Astrocyte (in vitro differentiated cells and primary cell): ENCODE measurements around the gene HNRNPDL. TPM values are rescaled to one million over a fixed set of nuclear protein-coding genes. Genes with fewer than 3 reads are reported as not detected.
"Not testable (repeated sequence)": the region's sequence is repeated elsewhere in the genome, so short reads cannot be mapped to it uniquely, and the experiment has no call there.

ENCODE experiments used
- DNase-seq: peaks from one replicate; pipeline ENCODE4 v3.0.0-alpha.2; 2010; ENCODE audit warnings: low read depth
- FAIRE-seq: peaks from 2 replicates; lab custom pipeline; 2011; peaks lifted over from hg19 to GRCh38; lab: Jason Lieb, UNC
- H2AFZ ChIP-seq: 2 replicates; pipeline ENCODE4 v1.6.0; 2012; ENCODE audit warnings: low read depth, low read length, inconsistent platforms
- H3K27ac ChIP-seq: 2 replicates; pipeline ENCODE4 v1.5.1; 2011; ENCODE audit warnings: low read depth, low read length, inconsistent platforms
- H3K27me3 ChIP-seq: 2 replicates; pipeline ENCODE4 v1.6.0; 2011; ENCODE audit warnings: low read length, inconsistent platforms; ENCODE audit not compliant: insufficient read depth
- H3K36me3 ChIP-seq: 2 replicates; pipeline ENCODE4 v1.5.1; 2011; ENCODE audit warnings: low read length, inconsistent platforms; ENCODE audit not compliant: insufficient read depth
- H3K4me1 ChIP-seq: 2 replicates; pipeline ENCODE4 v1.5.1; 2011; ENCODE audit warnings: low read length, inconsistent platforms; ENCODE audit not compliant: insufficient read depth
- H3K4me2 ChIP-seq: 2 replicates; pipeline ENCODE4 v1.6.0; 2012; ENCODE audit warnings: low read length, inconsistent platforms
- H3K4me3 ChIP-seq: 2 replicates; pipeline ENCODE4 v1.5.1; 2011; ENCODE audit warnings: low read depth, mild to moderate bottlenecking, low read length, inconsistent platforms; ENCODE audit not compliant: insufficient read depth
- H3K79me2 ChIP-seq: 2 replicates; pipeline ENCODE4 v1.6.0; 2012; ENCODE audit warnings: mild to moderate bottlenecking, low read length, inconsistent platforms; ENCODE audit not compliant: insufficient read depth
- H3K9ac ChIP-seq: 2 replicates; pipeline ENCODE4 v1.6.0; 2012; ENCODE audit warnings: mild to moderate bottlenecking, low read length, inconsistent platforms
- H3K9me3 ChIP-seq: 2 replicates; pipeline ENCODE4 v1.5.1; 2012; ENCODE audit warnings: low read depth, mild to moderate bottlenecking, low read length, inconsistent platforms; ENCODE audit not compliant: insufficient read depth
- H4K20me1 ChIP-seq: 2 replicates; pipeline ENCODE4 v1.6.0; 2012; ENCODE audit warnings: low read length, inconsistent platforms; ENCODE audit not compliant: insufficient read depth
- H3K27ac Mint-ChIP-seq: one replicate; pipeline ENCODE4 v1.8.0; 2021; ENCODE audit warnings: mild to moderate bottlenecking, mixed read lengths; ENCODE audit not compliant: unreplicated experiment
- H3K27me3 Mint-ChIP-seq: one replicate; pipeline ENCODE4 v1.8.0; 2021; ENCODE audit warnings: low read depth, mixed read lengths; ENCODE audit not compliant: unreplicated experiment
- H3K36me3 Mint-ChIP-seq: one replicate; pipeline ENCODE4 v1.8.0; 2021; ENCODE audit warnings: low read depth, mixed read lengths; ENCODE audit not compliant: unreplicated experiment
- H3K4me1 Mint-ChIP-seq: one replicate; pipeline ENCODE4 v1.8.0; 2021; ENCODE audit warnings: low read depth, mixed read lengths; ENCODE audit not compliant: unreplicated experiment
- H3K4me3 Mint-ChIP-seq: one replicate; pipeline ENCODE4 v1.8.0; 2021; ENCODE audit warnings: mild to moderate bottlenecking, moderate library complexity, mixed read lengths; ENCODE audit not compliant: unreplicated experiment
- H3K9me3 Mint-ChIP-seq: one replicate; pipeline ENCODE4 v1.8.0; 2021; ENCODE audit warnings: mild to moderate bottlenecking, mixed read lengths; ENCODE audit not compliant: unreplicated experiment
- EZH2 ChIP-seq: IDR thresholded peaks from 2 replicates; pipeline ENCODE4 v1.6.1; 2012; ENCODE audit warnings: mild to moderate bottlenecking, low read length, inconsistent platforms; ENCODE audit not compliant: insufficient read depth
- total RNA-seq: library from RNA; stranded (reverse); gene quantifications from 2 replicates; pipeline ENCODE4 v1.2.1, GENCODE V29; 2021
- TF ChIP-seq, protein P1 (sequence below): IDR thresholded peaks from 2 replicates; pipeline ENCODE4 v1.5.1; 2011; ENCODE audit warnings: low read depth, mild to moderate bottlenecking, inconsistent platforms, low read length, moderate library complexity; ENCODE audit not compliant: insufficient read depth

The HNRNPDL gene
- total RNA-seq, 1 donor from 2014 or later = 220 TPM

DNA sequence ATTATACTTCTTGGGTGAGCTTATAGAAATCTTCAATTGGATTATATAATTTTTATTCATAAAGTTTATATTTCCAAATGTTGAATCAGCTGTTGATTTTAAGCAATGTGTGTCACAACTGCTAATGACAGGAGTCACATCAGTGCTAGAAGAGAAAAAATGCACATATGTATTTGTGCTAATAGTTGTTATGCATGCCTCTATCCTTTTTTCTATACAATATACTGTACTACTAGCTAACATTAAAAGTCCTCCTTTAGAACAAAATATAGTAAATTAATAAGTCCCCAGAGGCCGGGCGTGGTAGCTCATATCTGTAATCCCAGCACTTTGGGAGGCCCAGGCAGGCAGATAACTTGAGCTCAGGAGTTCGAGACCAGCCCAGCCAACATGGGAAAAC is 32.7 kb downstream of the HNRNPDL start:
- H3K9me3 ChIP-seq = no peaks in the 10 kb centered on the region
- no peaks in the 10 kb centered on the region for H3K79me2 ChIP-seq
- DNase-seq = no peak
- no peak overlapping the region for H3K4me3 ChIP-seq
- H3K4me1 ChIP-seq = no peaks in the 10 kb centered on the region
- no peak overlapping the region for H3K27ac ChIP-seq
- no peak for FAIRE-seq
- H3K36me3 ChIP-seq = no peaks in the 10 kb centered on the region
- H2AFZ ChIP-seq = no peak overlapping the region
- Mint-ChIP-seq H3K9me3 (no peaks in the 10 kb centered on the region), H3K27me3 (no peaks in the 10 kb centered on the region), H3K36me3 (no peaks in the 10 kb centered on the region), H3K4me3 (no peak overlapping the region), H3K27ac (no peak overlapping the region), H3K4me1 (no peaks in the 10 kb centered on the region)
- no peaks in the 10 kb centered on the region for H4K20me1 ChIP-seq
- no peaks in the 10 kb centered on the region for H3K27me3 ChIP-seq
- H3K9ac ChIP-seq = no peak overlapping the region
- no peak for TF ChIP-seq EZH2
- TF ChIP-seq, protein P1, sequence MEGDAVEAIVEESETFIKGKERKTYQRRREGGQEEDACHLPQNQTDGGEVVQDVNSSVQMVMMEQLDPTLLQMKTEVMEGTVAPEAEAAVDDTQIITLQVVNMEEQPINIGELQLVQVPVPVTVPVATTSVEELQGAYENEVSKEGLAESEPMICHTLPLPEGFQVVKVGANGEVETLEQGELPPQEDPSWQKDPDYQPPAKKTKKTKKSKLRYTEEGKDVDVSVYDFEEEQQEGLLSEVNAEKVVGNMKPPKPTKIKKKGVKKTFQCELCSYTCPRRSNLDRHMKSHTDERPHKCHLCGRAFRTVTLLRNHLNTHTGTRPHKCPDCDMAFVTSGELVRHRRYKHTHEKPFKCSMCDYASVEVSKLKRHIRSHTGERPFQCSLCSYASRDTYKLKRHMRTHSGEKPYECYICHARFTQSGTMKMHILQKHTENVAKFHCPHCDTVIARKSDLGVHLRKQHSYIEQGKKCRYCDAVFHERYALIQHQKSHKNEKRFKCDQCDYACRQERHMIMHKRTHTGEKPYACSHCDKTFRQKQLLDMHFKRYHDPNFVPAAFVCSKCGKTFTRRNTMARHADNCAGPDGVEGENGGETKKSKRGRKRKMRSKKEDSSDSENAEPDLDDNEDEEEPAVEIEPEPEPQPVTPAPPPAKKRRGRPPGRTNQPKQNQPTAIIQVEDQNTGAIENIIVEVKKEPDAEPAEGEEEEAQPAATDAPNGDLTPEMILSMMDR = no peak
- no peak overlapping the region for H3K4me2 ChIP-seq

- Mint-ChIP-seq H3K27me3 (no peaks in the 10 kb centered on the region), H3K4me3 (no peak overlapping the region), H3K36me3 (no peaks in the 10 kb centered on the region), H3K9me3 (no peaks in the 10 kb centered on the region), H3K27ac (no peak overlapping the region), H3K4me1 (no peaks in the 10 kb centered on the region)
- Histone ChIP-seq H3K79me2 (no peaks in the 10 kb centered on the region), H3K27ac (no peak overlapping the region), H3K36me3 (no peaks in the 10 kb centered on the region), H3K4me2 (no peak overlapping the region), H3K9ac (no peak overlapping the region), H2AFZ (no peak overlapping the region), H3K4me3 (no peak overlapping the region), H4K20me1 (no peaks in the 10 kb centered on the region), H3K9me3 (no peaks in the 10 kb centered on the region), H3K27me3 (no peaks in the 10 kb centered on the region), H3K4me1 (no peaks in the 10 kb centered on the region)
- no peak for FAIRE-seq
- TF ChIP-seq, protein P1 = no peak
- no peak for TF ChIP-seq EZH2
- no peak for DNase-seq
Observed at GRCh38 chr4:82394896-82395295, 35.4 kb downstream of the HNRNPDL start.

DNA sequence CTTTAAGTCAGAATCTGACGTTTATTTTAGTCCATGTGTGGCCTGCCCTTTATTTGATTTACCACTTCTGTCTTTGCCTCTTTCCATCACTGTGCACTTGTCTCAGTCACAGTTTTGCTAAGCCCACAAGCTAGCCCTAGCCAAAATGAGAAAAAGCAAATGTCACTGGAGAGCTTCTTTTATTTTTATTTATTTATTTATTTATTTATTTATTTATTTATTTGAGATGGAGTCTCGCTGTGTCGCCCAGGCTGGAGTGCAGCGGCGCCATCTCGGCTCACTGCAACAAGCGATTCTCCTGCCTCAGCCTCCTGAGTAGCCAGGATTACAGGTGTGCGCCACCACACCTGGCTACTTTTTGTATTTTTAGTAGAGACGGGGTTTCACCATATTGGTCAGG is 40.2 kb downstream of the HNRNPDL start:
- H3K9me3 Mint-ChIP-seq, H3K79me2 ChIP-seq, H3K36me3 ChIP-seq, FAIRE-seq, H3K36me3 Mint-ChIP-seq, H4K20me1 ChIP-seq, H3K27ac ChIP-seq, H3K4me2 ChIP-seq, H2AFZ ChIP-seq, H3K27ac Mint-ChIP-seq, H3K27me3 Mint-ChIP-seq, DNase-seq, H3K9me3 ChIP-seq, H3K4me3 ChIP-seq, H3K9ac ChIP-seq, H3K4me1 Mint-ChIP-seq, H3K4me1 ChIP-seq, H3K4me3 Mint-ChIP-seq, H3K27me3 ChIP-seq: not testable (repeated sequence)
